GM18867 (cell line): Measurements from ENCODE around the gene ASMTL.
"Not testable (repeated sequence)": the region's sequence is repeated elsewhere in the genome, so short reads cannot be mapped to it uniquely, and the experiment has no call there.

ENCODE experiments used
- ATAC-seq: cut with Tn5 transposase; IDR thresholded peaks from one replicate; pipeline ENCODE4 v1.9.1; 2021; ENCODE audit warnings: mild to moderate bottlenecking, moderate library complexity; ENCODE audit not compliant: unreplicated experiment

ASMTL gene, protein sequence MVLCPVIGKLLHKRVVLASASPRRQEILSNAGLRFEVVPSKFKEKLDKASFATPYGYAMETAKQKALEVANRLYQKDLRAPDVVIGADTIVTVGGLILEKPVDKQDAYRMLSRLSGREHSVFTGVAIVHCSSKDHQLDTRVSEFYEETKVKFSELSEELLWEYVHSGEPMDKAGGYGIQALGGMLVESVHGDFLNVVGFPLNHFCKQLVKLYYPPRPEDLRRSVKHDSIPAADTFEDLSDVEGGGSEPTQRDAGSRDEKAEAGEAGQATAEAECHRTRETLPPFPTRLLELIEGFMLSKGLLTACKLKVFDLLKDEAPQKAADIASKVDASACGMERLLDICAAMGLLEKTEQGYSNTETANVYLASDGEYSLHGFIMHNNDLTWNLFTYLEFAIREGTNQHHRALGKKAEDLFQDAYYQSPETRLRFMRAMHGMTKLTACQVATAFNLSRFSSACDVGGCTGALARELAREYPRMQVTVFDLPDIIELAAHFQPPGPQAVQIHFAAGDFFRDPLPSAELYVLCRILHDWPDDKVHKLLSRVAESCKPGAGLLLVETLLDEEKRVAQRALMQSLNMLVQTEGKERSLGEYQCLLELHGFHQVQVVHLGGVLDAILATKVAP

GRCh38 chrX:1452516-1453394, at the start of gene ASMTL:
ASMTL (minus strand) TSS chrX:1452909; CDS start chrX:1452840, 69 bp downstream.
- peak; percentile 59 for ATAC-seq

- ATAC-seq: no peak
Measured at GRCh38 chrX:1502241-1502640, 49.5 kb upstream of the ASMTL start.

GRCh38 chrX:1500701-1501624, 48.3 kb upstream of the ASMTL start:
- ATAC-seq: peak; percentile 65

DNA sequence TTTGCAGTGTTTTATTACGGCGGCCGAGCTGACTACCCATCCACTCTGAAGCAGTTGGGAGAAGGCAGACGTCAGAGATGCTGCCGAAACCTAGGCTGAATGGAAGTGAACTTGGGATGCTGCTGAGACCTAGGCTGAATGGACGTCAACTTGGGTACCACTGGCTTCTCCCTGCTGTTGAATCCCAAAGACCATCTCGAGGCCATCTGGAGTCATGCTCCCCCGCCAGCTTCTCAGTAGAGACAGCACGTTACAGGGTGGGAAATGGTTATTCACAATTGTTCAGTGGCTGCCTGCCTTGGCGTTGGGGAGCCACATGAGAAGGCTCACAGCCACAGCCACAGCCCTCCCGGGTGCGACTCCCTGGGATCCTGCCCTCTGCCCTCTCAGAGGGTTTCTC, 43.4 kb upstream of the ASMTL start:
- ATAC-seq: no peak

GRCh38 chrX:1493877-1494510, 41.3 kb upstream of the ASMTL start:
- peak; percentile 45 for ATAC-seq

DNA sequence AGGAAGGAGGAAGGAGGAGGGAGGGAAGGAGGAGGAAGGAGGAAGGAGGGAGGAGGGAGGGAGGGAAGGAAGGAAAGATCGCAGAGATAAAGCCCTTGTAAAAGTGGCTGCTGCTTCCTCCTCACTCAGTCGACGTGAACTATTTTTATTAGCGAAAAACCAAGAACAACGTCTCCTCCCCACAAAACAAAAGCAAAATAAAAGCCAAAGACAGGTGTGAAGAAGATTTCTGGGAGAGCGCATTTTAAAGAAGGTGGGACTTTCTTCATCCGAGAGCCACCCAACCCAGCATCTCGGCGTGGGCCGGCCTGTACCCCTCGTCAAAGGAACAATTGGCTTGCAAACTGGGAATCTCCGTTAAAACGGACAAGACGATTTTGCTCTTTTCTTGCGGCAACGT, 40.7 kb upstream of the ASMTL start:
- ATAC-seq: peak; percentile 18

- ATAC-seq: no peak
Measured at GRCh38 chrX:1492421-1493012, 39.8 kb upstream of the ASMTL start.

DNA sequence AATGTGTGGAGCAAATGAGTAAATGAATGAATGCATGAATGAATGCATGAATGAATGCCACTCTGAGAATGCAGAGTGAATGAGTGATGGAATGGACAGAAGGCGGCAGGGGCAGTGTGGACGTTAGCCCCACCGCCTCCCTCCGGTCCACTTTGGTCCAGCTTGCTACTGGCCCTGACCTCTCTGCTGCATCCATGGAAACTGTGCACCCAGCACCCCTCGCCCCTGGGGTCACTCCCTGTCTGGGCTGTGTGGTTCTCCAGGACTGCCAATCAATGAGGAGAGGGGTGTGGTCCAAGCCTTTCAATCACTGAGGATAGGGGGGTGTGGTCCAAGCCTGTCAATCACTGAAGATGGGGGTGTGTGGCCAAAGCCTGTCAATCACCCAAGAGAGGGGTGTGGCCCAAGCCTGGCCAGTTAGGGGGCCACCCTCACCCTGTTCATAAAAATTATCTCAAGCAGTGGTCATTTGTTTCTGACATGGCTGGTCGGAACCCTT, 39.2 kb upstream of the ASMTL start:
- peak; percentile 81 for ATAC-seq

GRCh38 chrX:1491248-1491647, 38.5 kb upstream of the ASMTL start:
- not testable (repeated sequence) for ATAC-seq

- not testable (repeated sequence) for ATAC-seq
Measured at GRCh38 chrX:1490723-1491122, 38.0 kb upstream of the ASMTL start.

DNA sequence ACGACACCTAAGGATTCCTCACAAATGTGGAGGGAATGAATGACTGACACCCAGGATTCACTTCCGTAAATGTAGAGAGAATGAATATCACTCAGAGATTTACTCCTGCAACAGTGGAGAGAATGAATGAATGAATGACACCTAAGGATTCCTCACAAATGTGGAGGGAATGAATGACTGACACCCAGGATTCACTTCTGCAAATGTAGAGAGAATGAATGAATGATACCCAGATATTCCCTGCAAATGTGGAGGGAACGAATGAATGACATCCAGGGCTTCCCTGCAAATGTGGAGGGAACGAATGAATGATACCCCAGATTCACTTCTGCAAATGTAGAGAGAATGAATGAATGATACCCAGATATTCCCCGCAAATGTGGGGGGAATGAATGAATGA, 36.6 kb upstream of the ASMTL start:
- not testable (repeated sequence) for ATAC-seq

- no peak for ATAC-seq
Measured at GRCh38 chrX:1488745-1489144, 36.0 kb upstream of the ASMTL start.

GRCh38 chrX:1488141-1488540, 35.4 kb upstream of the ASMTL start:
- no peak for ATAC-seq

GRCh38 chrX:1487401-1487800, 34.7 kb upstream of the ASMTL start:
- no peak for ATAC-seq

DNA sequence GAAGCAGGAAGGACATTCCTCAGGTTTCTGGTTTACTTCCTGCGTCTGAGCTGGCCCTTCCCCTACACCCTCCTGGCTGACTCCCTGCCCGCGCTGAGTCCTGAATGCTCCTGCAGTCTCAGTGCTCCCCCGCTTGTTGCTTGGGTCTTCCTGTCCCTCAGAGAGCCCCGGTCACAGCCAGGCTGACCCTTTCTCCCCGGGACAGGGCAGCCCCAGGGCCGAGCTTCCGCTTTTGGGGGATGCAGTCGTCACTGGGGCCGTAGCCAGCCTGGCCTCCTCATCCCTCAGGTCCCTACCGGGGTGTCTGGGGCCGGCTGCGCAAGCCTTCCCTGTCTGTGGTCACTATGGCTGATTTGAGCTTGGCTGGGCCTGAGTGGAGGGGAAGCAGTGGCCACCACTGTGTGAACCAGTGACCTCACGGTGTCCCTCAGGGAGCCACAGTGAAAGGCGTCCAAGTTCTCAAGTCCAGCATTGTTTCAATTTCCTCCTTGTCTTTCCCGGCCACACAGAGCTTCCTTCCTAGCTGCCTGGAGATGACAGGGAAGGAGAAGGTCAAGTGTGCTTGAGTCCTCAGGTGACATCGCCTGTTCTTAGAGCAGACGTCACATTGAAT, 34.1 kb upstream of the ASMTL start:
- ATAC-seq: no peak

DNA sequence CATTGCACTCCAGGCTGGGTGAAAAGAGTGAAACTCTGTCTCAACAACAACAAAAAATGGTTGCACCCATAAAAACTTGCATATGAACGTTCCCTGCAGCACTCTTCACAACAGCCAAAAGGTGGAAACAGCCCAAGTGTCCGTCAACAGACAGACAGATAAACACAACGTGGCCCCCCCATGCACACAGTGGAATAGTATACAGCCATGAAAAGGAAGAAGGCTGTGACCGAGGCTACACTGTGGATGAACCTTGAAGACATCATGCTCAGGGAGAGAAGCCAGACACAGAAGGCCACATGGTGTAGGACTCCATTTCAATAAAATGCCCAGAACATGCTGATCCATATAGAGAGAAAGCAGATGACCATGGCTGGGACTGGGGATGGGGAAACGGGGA, 33.5 kb upstream of the ASMTL start:
- no peak for ATAC-seq

- no peak for ATAC-seq
Measured at GRCh38 chrX:1485033-1485432, 32.3 kb upstream of the ASMTL start.

- ATAC-seq: no peak
Measured at GRCh38 chrX:1484638-1485019, 31.9 kb upstream of the ASMTL start.
